ENCODE measurements around the gene ZNF366. TPM values are rescaled to one million over a fixed set of nuclear protein-coding genes. Genes with fewer than 3 reads are reported as not detected.
"Not testable (repeated sequence)": the region's sequence is repeated elsewhere in the genome, so short reads cannot be mapped to it uniquely, and the experiment has no call there.

ZNF366 gene
- total RNA-seq, 2 donors from 2014 or later, result under 0.01 to 1.8 TPM

- TF ChIP-seq POLR2A (IDR thresholded peaks at IDR 0.05), result no peak
- Histone ChIP-seq H3K9me3 (no peaks in the 10 kb centered on the region), H3K27ac (no peak overlapping the region), H3K27me3 (no peaks in the 10 kb centered on the region), H3K4me1 (no peaks in the 10 kb centered on the region), H3K36me3 (replicated peaks in 1 of 2; ENCODE audit: insufficient read depth in 1 of 2, low read depth in 2 of 2) (no peaks in the 10 kb centered on the region), H3K4me3 (no peak overlapping the region)
- intact Hi-C loops (cut with DNase I), result no loop called here
- ATAC-seq, result no peak
- DNase-seq, result no peak
- 50 to 57% methylated on average over 4 of the region's 4 CpGs for WGBS, 2 donors
Measured at GRCh38 chr5:72408603-72409002, 98.6 kb downstream of the ZNF366 start.

DNA sequence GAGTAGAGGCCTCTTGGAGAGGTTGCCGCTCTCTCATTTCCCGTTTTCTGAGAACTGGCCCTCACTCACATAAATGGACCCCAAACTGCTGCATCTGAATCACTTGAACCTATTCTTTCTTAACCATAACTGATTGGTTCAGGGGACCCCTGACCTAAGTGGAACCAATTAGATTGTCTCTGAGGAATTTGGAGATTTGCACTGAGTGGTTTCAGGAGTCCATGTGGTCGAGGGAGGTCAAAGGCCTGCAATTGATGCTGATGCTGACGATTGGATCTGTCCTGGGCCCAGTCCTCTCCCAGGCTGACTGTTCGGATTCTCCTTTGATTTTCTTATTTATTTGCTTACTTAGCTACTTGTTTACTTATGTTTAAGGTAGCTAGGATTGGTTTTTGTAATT lies 99.1 kb downstream of the ZNF366 start:
- no peak for TF ChIP-seq POLR2A (IDR thresholded peaks at IDR 0.05)
- TF ChIP-seq, protein P1, sequence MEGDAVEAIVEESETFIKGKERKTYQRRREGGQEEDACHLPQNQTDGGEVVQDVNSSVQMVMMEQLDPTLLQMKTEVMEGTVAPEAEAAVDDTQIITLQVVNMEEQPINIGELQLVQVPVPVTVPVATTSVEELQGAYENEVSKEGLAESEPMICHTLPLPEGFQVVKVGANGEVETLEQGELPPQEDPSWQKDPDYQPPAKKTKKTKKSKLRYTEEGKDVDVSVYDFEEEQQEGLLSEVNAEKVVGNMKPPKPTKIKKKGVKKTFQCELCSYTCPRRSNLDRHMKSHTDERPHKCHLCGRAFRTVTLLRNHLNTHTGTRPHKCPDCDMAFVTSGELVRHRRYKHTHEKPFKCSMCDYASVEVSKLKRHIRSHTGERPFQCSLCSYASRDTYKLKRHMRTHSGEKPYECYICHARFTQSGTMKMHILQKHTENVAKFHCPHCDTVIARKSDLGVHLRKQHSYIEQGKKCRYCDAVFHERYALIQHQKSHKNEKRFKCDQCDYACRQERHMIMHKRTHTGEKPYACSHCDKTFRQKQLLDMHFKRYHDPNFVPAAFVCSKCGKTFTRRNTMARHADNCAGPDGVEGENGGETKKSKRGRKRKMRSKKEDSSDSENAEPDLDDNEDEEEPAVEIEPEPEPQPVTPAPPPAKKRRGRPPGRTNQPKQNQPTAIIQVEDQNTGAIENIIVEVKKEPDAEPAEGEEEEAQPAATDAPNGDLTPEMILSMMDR (IDR thresholded peaks at IDR 0.05), result no peak
- intact Hi-C loops (cut with DNase I), result no loop called here
- no peaks in the 10 kb centered on the region for H3K36me3 ChIP-seq (replicated peaks in 1 of 2; ENCODE audit: insufficient read depth in 1 of 2, low read depth in 2 of 2)
- ATAC-seq (no peak), DNase-seq (no peak)
- WGBS, 2 donors, result 79 to 84% methylated on average over 5 of the region's 5 CpGs
- H3K4me1 ChIP-seq, result no peaks in the 10 kb centered on the region
- H3K9me3 ChIP-seq, result no peaks in the 10 kb centered on the region
- H3K27me3 ChIP-seq, result no peaks in the 10 kb centered on the region
- no peak overlapping the region for H3K4me3 ChIP-seq
- no peak overlapping the region for H3K27ac ChIP-seq

DNA sequence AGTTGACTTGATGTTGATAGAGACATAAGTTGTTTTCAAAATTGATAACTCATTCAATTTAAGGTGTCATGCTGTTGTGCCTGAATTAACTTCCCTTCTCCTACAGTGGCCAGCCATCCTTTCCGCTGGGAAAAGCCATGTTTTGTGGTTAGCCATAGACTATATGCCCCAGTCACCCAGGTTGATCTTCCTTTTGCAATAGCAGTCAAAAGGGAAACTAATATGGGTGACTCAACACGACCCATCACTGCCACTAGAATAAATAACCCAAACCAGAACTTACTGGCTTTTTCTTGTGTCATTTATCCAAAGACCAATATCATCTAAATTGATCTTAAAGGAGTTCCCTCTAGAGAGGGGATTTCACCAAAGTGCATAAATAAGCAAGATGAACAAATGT lies 99.7 kb downstream of the ZNF366 start:
- no peak overlapping the region for H3K4me3 ChIP-seq
- no peaks in the 10 kb centered on the region for H3K27me3 ChIP-seq
- 76 to 87% methylated on average over 2 of the region's 2 CpGs for WGBS, 2 donors
- H3K36me3 ChIP-seq (replicated peaks in 1 of 2; ENCODE audit: insufficient read depth in 1 of 2, low read depth in 2 of 2), result no peaks in the 10 kb centered on the region
- no peak overlapping the region for H3K27ac ChIP-seq
- DNase-seq (no peak), ATAC-seq (no peak)
- no peaks in the 10 kb centered on the region for H3K9me3 ChIP-seq
- TF ChIP-seq POLR2A (IDR thresholded peaks at IDR 0.05), result no peak
- TF ChIP-seq, protein P1 (IDR thresholded peaks at IDR 0.05), result no peak
- intact Hi-C loops (cut with DNase I), result no loop called here
- H3K4me1 ChIP-seq, result no peaks in the 10 kb centered on the region

DNA sequence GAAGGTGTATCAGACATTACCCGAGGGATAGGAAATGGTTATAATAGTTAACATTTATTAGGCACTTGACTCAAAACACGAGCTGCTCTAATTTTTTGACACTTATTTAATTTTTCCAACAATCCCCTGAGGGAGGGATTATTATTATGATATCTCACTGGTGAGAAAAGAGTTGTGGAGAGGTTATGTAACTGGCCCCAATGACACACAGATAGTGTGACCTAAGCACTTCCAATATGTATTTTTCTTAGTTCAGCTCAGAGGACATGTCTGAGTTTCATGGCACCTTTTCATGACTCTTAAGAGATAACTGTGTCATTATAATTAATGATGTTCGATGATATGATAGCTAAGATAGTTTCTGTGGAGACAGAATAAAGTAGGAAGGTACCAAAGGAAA lies 100.1 kb downstream of the ZNF366 start:
- WGBS, 2 donors, result 77 to 85% methylated on average over 3 of the region's 3 CpGs
- Histone ChIP-seq H3K4me3 (no peak overlapping the region), H3K9me3 (no peaks in the 10 kb centered on the region), H3K27ac (no peak overlapping the region), H3K27me3 (no peaks in the 10 kb centered on the region), H3K4me1 (no peaks in the 10 kb centered on the region), H3K36me3 (replicated peaks in 1 of 2; ENCODE audit: insufficient read depth in 1 of 2, low read depth in 2 of 2) (no peaks in the 10 kb centered on the region)
- DNase-seq (no peak), ATAC-seq (no peak)
- TF ChIP-seq POLR2A (IDR thresholded peaks at IDR 0.05), result no peak
- TF ChIP-seq, protein P1 (IDR thresholded peaks at IDR 0.05), result no peak
- intact Hi-C loops (cut with DNase I), result no loop called here

- ATAC-seq; H3K27ac ChIP-seq; intact Hi-C loops (cut with DNase I); H3K4me3 ChIP-seq; H3K9me3 ChIP-seq; H3K4me1 ChIP-seq; DNase-seq; H3K36me3 ChIP-seq (replicated peaks in 1 of 2; ENCODE audit: insufficient read depth in 1 of 2, low read depth in 2 of 2); H3K27me3 ChIP-seq: not testable (repeated sequence)
- 95 to 96% methylated on average over 3 of the region's 3 CpGs for WGBS, 2 donors
Measured at GRCh38 chr5:72404771-72405170, 102.4 kb downstream of the ZNF366 start.

DNA sequence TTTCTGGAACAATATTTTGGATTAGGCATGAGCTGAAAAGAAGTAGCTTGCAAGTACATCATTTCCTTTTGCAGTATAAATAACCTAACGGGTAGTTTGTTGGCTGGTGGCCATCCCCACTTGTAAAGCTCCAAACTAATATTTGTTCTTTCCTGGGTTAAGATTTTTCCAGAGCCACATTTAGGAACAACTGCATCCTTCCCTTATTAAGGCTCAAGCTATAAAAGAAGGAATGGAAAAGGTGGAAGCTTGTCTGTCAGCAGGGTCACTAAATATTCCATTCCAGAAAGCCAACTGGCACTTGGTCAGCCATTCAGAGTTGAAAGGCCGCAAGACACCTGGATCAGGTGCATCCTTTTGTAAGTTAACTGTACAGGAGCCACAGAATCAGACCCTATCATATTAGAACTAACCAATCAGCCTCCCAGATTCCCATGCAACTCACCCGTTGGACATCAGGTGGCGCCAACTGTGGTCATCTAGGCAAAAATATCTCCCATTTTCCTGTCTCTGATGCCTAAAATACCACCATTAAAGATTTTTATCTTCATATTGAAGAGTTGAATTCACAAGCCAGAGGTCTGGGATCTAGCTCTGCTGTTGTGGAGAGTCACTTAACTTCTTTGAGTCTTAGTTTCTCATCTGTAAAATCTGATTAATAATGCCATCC lies 104.1 kb downstream of the ZNF366 start:
- H3K4me1 ChIP-seq, result no peaks in the 10 kb centered on the region
- H3K27me3 ChIP-seq, result no peaks in the 10 kb centered on the region
- no peak for TF ChIP-seq POLR2A (IDR thresholded peaks at IDR 0.05)
- TF ChIP-seq, protein P1 (IDR thresholded peaks at IDR 0.05), result peak in 5 of 7 experiments; percentile 4 to 38 (median 32)
- no peak overlapping the region for H3K4me3 ChIP-seq
- H3K27ac ChIP-seq, result no peak overlapping the region
- H3K9me3 ChIP-seq, result no peaks in the 10 kb centered on the region
- intact Hi-C loops (cut with DNase I), result no loop called here
- ATAC-seq (peak; percentile 21), DNase-seq (peak in 2 of 4 donors; percentile 18 to 42)
- no peaks in the 10 kb centered on the region for H3K36me3 ChIP-seq (replicated peaks in 1 of 2; ENCODE audit: insufficient read depth in 1 of 2, low read depth in 2 of 2)
- 45 to 51% methylated on average over 4 of the region's 4 CpGs for WGBS, 2 donors
